Measurements from ENCODE around the gene ELAVL2.

Gene ELAVL2

DNA sequence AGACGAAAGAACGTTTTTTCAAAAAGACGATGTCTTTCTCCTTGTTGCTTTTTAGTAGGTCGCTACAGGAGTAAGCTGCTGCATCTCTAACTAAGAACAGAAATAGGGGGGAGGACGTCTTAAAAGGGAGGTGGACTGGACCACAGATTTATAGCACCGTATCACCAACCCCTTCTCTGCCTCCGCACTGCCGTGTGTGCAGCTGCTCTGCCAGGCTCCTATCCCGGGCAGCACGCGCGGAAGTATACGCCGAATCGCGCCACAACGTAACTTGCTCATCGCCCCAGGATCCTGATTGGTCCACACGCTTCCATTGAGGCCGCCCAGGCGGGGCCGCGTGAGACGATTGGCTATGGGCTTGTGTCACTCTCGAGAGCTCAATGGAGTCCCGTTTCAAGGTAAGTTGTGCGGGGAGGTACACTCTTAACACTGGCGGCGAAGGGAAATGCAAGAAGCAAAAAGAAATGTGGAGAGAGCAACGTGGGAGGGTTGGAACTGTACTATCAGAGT lies at the start of gene ELAVL2:
TSS of gene ELAVL2 (minus strand) at position 121 of the 510 bp plus-strand sequence. CDS start 64,006 bp downstream, outside the sequence.
- DNase-seq (ENCODE audit: low read depth in 2 of 2) = no peak

- DNase-seq (ENCODE audit: low read depth in 2 of 2) = no peak
These were observed 32.2 kb upstream of the ELAVL2 start for GRCh38 chr9:23858234-23858633.

DNA sequence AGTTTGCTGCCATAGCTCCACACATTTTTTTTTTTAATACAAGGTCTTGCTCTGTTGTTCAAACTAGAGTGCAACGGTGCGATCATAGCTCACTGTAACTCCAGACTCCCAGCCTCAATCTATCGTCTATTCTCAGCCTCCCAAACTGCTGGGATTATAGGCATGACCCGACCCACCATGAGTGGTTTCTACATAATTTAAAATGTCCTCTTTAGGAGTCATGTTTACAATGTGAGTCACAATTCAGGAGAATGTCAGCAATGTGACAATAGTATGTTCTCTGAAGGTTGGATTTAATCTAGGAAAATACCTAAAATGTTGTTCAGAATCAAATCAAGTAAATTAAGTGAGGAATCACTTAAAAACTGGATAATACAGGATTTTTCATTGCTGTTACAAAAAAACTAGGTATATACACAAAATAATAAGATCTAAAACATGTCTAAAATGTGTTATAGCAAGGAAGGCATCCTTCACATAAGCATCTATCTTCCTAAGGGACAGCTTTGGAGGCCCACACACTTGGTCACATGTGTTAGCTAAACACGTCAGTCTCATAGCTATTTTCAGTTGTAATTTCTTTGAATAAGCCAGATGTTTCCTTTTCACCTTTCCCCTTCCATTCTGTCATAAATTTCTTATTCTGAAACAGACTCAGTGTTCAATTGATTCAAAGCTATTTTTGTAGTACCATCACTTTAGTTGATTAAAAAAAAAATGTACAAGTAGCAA lies 30.0 kb upstream of the ELAVL2 start:
- DNase-seq (ENCODE audit: low read depth in 2 of 2) = no peak

DNA sequence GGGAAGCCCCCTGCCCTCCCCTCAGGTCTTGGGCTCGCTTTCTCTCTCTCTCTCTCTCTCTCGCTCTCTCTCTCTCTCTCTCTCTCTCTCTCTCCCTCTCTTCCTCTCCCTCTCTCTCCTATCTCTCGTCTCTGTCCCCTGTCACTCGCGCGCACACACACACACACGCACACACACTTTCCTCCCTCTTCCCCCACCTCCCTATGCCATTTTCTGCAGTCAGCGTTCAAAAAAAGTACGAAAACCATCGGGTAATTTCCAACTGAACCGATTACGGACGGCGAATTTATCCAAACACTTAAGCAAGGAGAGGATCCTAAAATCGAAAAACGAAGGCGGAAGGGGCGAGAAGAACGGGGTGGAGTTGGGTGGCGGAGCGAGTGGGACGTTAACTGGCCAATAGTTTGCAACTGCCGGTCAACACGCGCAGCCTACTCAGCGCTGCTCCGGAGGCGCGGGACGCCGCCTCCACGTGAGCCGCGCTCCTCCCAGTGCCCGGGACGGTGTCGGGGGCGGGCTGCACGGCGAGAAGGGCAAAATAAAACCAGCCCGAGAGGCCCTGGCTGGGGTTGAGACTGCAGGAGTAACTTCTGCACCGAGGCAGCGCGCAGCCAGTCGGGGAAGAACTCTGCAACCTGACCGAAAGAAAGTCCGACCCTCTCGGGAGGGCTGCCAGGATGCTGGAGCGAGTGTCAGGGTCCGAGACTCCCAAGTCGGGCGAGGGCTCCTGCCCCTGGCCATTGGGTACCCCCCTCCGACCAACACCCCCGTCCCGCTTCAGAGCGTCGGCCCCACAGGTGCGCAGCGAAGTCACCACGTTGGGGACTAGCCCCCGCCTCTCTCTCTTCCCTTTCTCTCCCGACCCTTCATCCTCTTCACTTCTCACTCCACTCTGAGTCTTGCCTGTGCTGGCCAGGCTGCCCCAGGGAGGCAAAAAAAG lies 24.9 kb upstream of the ELAVL2 start:
- no peak for DNase-seq (ENCODE audit: low read depth in 2 of 2)

DNA sequence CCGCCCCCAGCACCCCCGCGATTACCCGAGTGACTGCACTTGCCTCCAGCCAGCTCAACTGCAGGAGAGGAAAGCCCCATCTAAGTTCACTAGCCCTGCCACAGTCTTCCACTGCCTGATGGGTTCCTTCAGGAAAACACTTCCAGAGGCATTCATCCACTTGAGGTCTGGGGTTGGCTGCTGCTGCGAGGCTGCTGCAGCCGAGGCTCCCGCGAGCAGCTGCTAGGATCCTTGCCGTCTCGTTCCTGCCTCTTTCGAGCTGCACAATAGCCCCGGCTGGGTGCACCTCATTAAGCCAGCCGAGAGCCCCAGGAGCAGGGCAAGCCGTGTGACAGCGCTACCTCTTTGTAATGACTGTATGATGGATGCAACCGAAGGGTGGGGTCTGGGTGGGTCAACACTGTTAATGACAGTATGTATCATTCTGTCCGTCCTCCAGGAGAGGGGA lies 24.2 kb upstream of the ELAVL2 start:
- no peak for DNase-seq (ENCODE audit: low read depth in 2 of 2)

- DNase-seq (ENCODE audit: low read depth in 2 of 2) = no peak
These were observed 23.5 kb upstream of the ELAVL2 start for GRCh38 chr9:23849379-23850035.

DNA sequence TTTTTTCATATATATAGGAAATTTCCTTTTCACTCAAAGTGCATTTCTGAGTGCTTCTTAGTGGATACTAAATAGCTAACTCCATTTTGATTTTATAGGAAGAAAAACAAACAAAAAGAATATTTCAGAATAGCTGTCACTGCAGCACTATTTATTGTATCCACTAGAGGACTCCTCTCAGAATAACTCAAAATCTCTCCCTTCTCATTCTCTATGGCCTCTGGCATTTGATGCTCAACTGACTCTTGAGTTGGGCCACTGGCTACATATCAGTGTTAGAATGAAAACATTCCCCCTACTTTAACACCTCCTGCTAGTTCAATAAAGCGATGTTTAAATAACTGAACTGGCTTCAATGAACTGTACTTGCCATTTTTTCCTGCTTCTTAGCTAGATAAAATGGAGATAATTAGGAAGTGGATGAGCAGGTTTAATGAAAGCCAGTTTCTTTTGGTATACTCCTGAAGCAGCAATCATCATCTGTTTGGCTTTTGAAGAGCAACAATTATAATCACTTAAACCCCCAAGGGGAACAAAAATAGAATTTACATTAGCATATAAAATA lies 16.6 kb upstream of the ELAVL2 start:
- no peak for DNase-seq (ENCODE audit: low read depth in 2 of 2)

DNA sequence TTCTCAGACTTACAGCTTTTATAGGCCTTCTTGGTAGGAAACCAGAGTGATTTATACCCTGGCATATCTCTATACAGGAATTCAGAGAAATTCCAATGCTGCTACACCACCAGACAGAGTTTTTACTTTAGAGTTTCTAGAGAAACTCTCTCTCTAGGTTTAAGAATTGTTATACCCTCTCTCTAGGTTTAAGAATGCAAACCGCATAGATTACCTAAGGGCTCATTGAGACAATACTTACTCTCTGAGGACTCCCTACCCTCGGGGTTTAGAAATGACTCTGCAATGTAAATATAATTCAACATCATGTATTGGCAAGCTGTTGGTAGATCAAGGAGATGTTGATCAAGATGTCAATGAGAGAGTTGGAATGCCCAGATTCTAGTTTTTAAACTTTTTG lies 15.3 kb upstream of the ELAVL2 start:
- DNase-seq (ENCODE audit: low read depth in 2 of 2) = no peak

DNA sequence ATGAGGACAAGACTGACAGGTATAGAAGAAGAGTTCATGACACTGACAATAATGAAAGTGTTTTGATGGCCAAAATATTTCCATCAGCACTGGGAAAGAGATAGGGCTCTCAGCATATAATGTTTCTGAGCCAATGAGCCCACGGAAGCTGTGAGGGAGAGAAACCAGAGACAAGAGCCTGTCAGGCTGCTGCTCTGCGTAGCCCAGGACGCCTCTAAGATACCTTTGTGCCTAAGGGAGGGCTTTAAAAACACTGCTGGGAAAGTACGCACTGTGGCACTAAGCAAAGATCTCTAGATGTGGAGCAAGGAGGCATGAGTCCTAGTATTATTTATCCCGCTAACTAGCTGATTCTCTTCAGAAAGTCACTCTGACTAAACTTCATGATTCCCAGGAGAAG lies 11.0 kb upstream of the ELAVL2 start:
- DNase-seq (ENCODE audit: low read depth in 2 of 2) = no peak

GRCh38 chr9:23830929-23831730 lies 5.1 kb upstream of the ELAVL2 start:
- no peak for DNase-seq (ENCODE audit: low read depth in 2 of 2)

- DNase-seq (ENCODE audit: low read depth in 2 of 2) = no peak
These were observed 4.4 kb upstream of the ELAVL2 start for GRCh38 chr9:23830476-23830805.

- DNase-seq (ENCODE audit: low read depth in 2 of 2) = no peak
These were observed 3.8 kb upstream of the ELAVL2 start for GRCh38 chr9:23829580-23830475.

DNA sequence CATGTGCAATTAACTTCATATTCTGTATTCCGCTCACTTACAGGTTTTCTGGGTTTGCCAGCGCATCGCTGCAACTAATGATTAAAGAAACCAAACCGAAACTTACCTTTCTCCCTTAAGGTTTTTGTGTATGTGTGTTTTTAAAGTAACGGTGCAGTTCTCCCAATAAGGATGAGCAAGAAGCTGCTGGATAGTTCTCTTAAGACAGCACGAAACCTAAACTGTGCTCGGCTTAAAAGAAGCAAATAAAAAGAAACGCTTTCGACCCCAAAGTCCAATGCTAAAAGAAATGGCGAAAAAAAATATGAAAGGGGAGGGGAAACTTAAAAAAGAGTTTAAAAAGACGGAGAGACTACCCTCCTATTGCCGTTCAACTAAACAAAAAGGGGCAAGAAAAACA lies 340 bp downstream of the ELAVL2 start:
- DNase-seq (ENCODE audit: low read depth in 2 of 2) = no peak

GRCh38 chr9:23824830-23825591 lies 1.0 kb downstream of the ELAVL2 start:
- no peak for DNase-seq (ENCODE audit: low read depth in 2 of 2)

- DNase-seq (ENCODE audit: low read depth in 2 of 2) = no peak
These were observed 1.8 kb downstream of the ELAVL2 start for GRCh38 chr9:23823986-23824829.

DNA sequence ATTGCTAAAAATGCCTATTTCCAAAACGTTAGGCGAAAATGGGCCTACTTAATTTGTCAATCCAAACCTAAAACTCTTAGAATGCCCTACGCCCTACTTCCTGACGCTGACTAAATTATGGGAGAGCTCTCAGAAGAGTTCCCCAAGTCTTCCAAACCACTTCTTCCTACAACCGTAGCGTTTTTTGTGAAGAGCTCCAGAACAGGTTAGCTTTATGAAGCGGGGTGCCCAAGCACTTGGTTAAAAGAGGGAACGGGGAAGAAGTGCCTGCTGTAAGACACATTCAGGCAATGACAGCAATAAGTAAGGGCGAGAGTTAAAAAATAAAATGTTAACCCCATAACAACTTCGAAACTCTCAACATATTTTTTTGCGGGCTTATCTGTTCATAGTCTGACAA lies 2.8 kb downstream of the ELAVL2 start:
- no peak for DNase-seq (ENCODE audit: low read depth in 2 of 2)

DNA sequence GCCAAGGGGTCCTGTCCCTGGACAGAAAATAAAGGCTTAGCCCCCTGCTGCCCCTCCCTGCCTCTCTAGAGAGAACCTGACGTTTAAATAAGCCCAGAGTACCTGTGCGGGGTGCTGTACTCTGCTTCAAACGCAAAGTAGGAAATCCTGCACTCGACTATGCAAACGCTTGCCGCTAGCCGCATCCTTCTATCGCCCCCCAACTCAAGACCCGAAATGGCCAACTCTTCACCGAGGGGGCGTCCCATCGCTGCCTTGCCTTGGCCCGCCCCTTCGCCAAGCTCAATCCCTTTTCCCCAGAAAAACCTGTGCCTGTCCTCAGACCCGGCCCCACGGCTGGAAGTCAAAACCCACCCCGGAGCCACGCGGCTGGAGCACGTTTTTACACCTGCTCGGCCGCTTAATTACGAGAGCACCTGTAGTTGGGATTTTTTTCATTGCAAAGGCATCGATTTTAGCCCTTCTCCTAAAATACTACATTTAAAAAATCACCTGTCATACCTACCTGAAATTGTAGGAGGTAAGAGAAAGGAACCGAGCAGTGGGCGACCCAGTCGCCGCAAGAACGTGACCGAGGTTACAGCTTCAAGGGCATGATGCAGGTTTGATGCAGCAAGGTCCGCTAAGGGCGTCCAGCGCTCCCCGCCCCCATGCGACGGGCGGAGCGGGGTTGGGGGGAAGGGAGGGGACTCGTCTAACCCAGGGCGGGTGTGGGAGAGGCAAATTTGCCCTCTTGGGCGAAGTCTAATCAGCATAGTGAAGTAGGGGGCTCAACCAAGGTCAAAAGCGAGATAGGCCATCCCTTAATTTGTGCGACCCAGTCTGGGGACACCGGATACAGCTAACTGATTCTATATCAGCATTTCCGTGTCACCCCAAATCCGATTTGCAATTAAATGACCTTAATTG lies 3.5 kb downstream of the ELAVL2 start:
- DNase-seq (ENCODE audit: low read depth in 2 of 2) = no peak
